ENCODE measurements around the gene IGSF3.

Gene IGSF3

DNA sequence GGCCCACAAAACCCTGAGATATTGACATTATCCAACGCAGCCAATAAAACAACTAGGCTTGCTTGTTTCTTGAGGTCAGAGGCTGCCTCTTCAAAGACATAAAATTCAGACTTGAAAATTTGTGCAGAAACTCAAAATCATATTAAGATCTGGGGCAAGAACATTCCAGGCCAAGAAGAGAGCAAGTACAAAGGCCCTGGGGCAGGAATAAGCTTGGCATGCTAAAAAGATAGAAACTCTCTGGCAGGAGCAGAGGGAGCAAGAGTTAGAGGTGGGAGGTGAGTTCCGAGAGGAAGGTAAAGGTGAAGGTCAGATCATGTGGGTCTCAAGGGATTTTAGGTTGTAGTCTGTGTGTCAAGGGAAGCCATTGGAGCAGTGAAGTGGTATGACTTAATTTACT lies 8.8 kb upstream of the IGSF3 start:
- H3K4me1 ChIP-seq (ENCODE audit: control insufficient read depth, insufficient read depth, low read length, unreplicated experiment): no peaks in the 10 kb centered on the region
- H3K27me3 ChIP-seq (ENCODE audit: insufficient read depth, low read length): peaks cover 59% of the 10 kb centered on the region
- no peak overlapping the region for H2AFZ ChIP-seq (ENCODE audit: low read length, unreplicated experiment)
- H3K79me2 ChIP-seq (ENCODE audit: control insufficient read depth, insufficient read depth, low read length, unreplicated experiment): no peaks in the 10 kb centered on the region
- no peaks in the 10 kb centered on the region for H3K36me3 ChIP-seq (ENCODE audit: insufficient read depth, low read length)
- H3K27ac ChIP-seq (ENCODE audit: low read depth, low read length): no peak overlapping the region
- no peak overlapping the region for H3K4me3 ChIP-seq (ENCODE audit: low read depth, low read length)

GRCh38 chr1:116674751-116675150 lies 7.2 kb upstream of the IGSF3 start:
- H3K36me3 ChIP-seq (ENCODE audit: insufficient read depth, low read length): no peaks in the 10 kb centered on the region
- H2AFZ ChIP-seq (ENCODE audit: low read length, unreplicated experiment): no peak overlapping the region
- H3K27ac ChIP-seq (ENCODE audit: low read depth, low read length): no peak overlapping the region
- no peak overlapping the region for H3K4me3 ChIP-seq (ENCODE audit: low read depth, low read length)
- no peaks in the 10 kb centered on the region for H3K4me1 ChIP-seq (ENCODE audit: control insufficient read depth, insufficient read depth, low read length, unreplicated experiment)
- H3K27me3 ChIP-seq (ENCODE audit: insufficient read depth, low read length): peaks cover 50% of the 10 kb centered on the region
- no peaks in the 10 kb centered on the region for H3K79me2 ChIP-seq (ENCODE audit: control insufficient read depth, insufficient read depth, low read length, unreplicated experiment)

DNA sequence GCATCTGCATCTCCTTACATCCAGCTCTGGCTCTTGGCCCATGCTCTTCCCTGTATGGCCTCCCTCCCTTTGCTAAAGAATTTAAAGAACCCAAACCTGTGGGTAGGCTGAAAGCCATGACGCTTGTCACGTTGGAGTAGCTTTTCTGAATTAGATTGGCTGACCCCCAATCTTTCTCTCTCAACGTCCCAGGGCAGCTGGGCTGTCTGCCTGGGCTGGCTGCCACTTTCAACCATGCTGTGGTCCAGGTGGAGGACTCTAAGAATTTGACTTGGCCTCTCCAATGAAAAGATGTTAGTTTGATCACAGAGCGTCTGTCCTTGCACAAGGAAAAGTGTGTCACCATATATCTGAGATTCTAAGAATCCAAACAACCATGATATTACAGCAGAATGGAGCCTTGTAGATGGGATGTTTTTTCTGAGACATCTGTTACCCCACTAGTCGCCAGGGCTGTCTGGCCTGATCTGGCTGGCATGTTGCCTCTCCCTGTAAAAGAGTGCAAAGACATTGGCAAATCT lies 6.5 kb upstream of the IGSF3 start:
- Histone ChIP-seq H3K4me3 (ENCODE audit: low read depth, low read length) (no peak overlapping the region), H3K27me3 (ENCODE audit: insufficient read depth, low read length) (peaks cover 43% of the 10 kb centered on the region), H3K4me1 (ENCODE audit: control insufficient read depth, insufficient read depth, low read length, unreplicated experiment) (no peaks in the 10 kb centered on the region), H3K36me3 (ENCODE audit: insufficient read depth, low read length) (no peaks in the 10 kb centered on the region), H3K79me2 (ENCODE audit: control insufficient read depth, insufficient read depth, low read length, unreplicated experiment) (no peaks in the 10 kb centered on the region), H2AFZ (ENCODE audit: low read length, unreplicated experiment) (no peak overlapping the region), H3K27ac (ENCODE audit: low read depth, low read length) (no peak overlapping the region)

GRCh38 chr1:116671912-116672311 lies 4.4 kb upstream of the IGSF3 start:
- Histone ChIP-seq H2AFZ (ENCODE audit: low read length, unreplicated experiment) (no peak overlapping the region), H3K27me3 (ENCODE audit: insufficient read depth, low read length) (peaks cover 26% of the 10 kb centered on the region), H3K36me3 (ENCODE audit: insufficient read depth, low read length) (no peaks in the 10 kb centered on the region), H3K27ac (ENCODE audit: low read depth, low read length) (no peak overlapping the region), H3K4me3 (ENCODE audit: low read depth, low read length) (no peak overlapping the region), H3K4me1 (ENCODE audit: control insufficient read depth, insufficient read depth, low read length, unreplicated experiment) (peaks cover 2% of the 10 kb centered on the region), H3K79me2 (ENCODE audit: control insufficient read depth, insufficient read depth, low read length, unreplicated experiment) (no peaks in the 10 kb centered on the region)

- no peak overlapping the region for H3K27ac ChIP-seq (ENCODE audit: low read depth, low read length)
- H3K4me1 ChIP-seq (ENCODE audit: control insufficient read depth, insufficient read depth, low read length, unreplicated experiment): peaks cover 7% of the 10 kb centered on the region
- H2AFZ ChIP-seq (ENCODE audit: low read length, unreplicated experiment): no peak overlapping the region
- H3K4me3 ChIP-seq (ENCODE audit: low read depth, low read length): no peak overlapping the region
- H3K36me3 ChIP-seq (ENCODE audit: insufficient read depth, low read length): no peaks in the 10 kb centered on the region
- no peaks in the 10 kb centered on the region for H3K79me2 ChIP-seq (ENCODE audit: control insufficient read depth, insufficient read depth, low read length, unreplicated experiment)
- H3K27me3 ChIP-seq (ENCODE audit: insufficient read depth, low read length): peaks cover 26% of the 10 kb centered on the region
Measured at GRCh38 chr1:116671072-116671760, 3.7 kb upstream of the IGSF3 start.

DNA sequence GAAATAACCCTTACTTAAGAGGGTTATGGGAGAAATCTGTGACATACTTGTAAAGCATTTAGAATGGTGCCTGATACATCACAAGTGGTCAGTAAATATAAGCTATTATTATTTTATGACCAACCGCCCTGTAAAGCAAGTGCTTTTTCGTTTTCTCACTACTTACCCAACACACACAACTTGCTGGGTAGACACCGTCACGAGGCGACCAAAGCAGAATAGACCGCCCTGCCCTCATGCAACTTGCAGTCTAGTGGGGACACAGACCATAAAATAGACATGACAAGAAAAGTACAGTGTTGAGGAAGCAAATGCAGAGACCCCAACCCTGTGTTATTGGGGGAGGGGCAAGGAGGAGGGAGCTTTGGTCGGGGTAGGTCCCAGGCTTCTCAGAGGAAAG lies 744 bp upstream of the IGSF3 start:
- peaks cover 7% of the 10 kb centered on the region for H3K4me1 ChIP-seq (ENCODE audit: control insufficient read depth, insufficient read depth, low read length, unreplicated experiment)
- H3K36me3 ChIP-seq (ENCODE audit: insufficient read depth, low read length): no peaks in the 10 kb centered on the region
- H3K79me2 ChIP-seq (ENCODE audit: control insufficient read depth, insufficient read depth, low read length, unreplicated experiment): no peaks in the 10 kb centered on the region
- peaks cover 44% of the 10 kb centered on the region for H3K27me3 ChIP-seq (ENCODE audit: insufficient read depth, low read length)
- H3K4me3 ChIP-seq (ENCODE audit: low read depth, low read length): peak overlapping the region; percentile 89; the same call in 1 of the 2 replicates
- no peak overlapping the region for H3K27ac ChIP-seq (ENCODE audit: low read depth, low read length)
- no peak overlapping the region for H2AFZ ChIP-seq (ENCODE audit: low read length, unreplicated experiment)

GRCh38 chr1:116667078-116667574 lies 407 bp downstream of the IGSF3 start:
- Histone ChIP-seq H2AFZ (ENCODE audit: low read length, unreplicated experiment) (peak overlapping the region; percentile 71), H3K27ac (ENCODE audit: low read depth, low read length) (no peak overlapping the region), H3K27me3 (ENCODE audit: insufficient read depth, low read length) (peaks cover 54% of the 10 kb centered on the region), H3K4me1 (ENCODE audit: control insufficient read depth, insufficient read depth, low read length, unreplicated experiment) (peaks cover 7% of the 10 kb centered on the region), H3K79me2 (ENCODE audit: control insufficient read depth, insufficient read depth, low read length, unreplicated experiment) (no peaks in the 10 kb centered on the region), H3K4me3 (ENCODE audit: low read depth, low read length) (peak overlapping the region; percentile 89), H3K36me3 (ENCODE audit: insufficient read depth, low read length) (no peaks in the 10 kb centered on the region)

DNA sequence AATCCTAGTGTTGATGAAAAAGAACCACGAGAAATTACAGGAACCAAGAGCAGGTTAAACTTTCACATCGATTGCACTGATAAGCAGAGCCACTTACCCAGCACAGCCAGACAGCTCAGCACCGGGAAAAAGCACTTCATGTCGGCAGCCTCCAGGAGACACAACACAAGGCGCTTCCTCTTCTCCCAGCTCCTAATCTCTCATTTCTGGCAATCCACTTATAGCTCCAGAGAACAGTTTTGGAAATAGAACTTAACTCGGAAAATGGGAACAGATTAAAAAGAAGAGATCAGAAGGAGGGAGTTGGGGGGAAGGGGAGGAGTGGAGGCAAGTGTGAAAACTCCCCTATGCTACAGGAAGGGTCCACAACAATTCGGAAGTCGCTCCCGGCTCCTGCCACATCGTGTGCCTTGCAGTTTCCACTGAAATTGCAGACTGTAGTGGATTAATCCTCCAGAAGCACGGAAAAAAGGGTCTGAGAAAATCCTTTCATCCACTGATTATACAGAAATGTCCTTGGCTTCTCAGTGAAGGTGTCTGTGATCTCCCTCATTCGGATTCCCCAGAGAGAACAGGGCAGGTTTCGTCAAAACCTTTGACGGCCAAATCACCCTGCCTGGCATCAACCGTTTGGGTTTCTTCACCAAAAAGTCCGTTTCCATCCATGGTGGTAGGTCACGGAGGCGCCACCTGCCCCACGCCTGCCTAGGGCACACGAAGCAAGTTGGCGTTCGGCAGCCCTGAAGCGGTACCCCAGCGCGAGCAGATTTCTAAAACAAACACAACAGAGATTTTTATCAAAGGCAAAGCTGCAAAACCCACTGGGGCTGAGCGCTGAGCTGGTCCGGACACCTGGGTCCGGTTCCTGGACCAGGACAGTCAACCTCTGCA lies 1.1 kb downstream of the IGSF3 start:
- Histone ChIP-seq H3K4me3 (ENCODE audit: low read depth, low read length) (peak overlapping the region; percentile 89), H3K36me3 (ENCODE audit: insufficient read depth, low read length) (no peaks in the 10 kb centered on the region), H3K27ac (ENCODE audit: low read depth, low read length) (no peak overlapping the region), H3K79me2 (ENCODE audit: control insufficient read depth, insufficient read depth, low read length, unreplicated experiment) (no peaks in the 10 kb centered on the region), H2AFZ (ENCODE audit: low read length, unreplicated experiment) (no peak overlapping the region), H3K4me1 (ENCODE audit: control insufficient read depth, insufficient read depth, low read length, unreplicated experiment) (peaks cover 7% of the 10 kb centered on the region), H3K27me3 (ENCODE audit: insufficient read depth, low read length) (peaks cover 54% of the 10 kb centered on the region)

DNA sequence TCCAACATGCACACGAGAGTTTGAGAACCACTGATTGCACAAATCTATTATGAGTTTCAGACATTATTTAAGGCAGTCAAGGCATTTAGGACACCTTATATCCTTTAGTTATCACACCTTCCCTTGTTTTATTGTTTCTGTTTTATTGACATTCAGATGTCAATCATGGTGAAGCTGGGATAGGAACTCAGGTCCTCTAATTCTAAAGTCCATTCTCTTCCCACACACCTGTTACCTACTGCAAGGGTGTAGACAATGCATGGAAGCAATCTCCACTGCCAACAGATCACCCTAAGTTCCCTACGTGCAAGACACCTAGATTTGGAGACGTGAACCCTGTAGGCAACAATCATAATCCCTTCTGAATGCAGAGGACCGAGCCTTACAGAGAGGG lies 2.6 kb downstream of the IGSF3 start:
- Histone ChIP-seq H3K36me3 (ENCODE audit: insufficient read depth, low read length) (no peaks in the 10 kb centered on the region), H3K79me2 (ENCODE audit: control insufficient read depth, insufficient read depth, low read length, unreplicated experiment) (no peaks in the 10 kb centered on the region), H2AFZ (ENCODE audit: low read length, unreplicated experiment) (no peak overlapping the region), H3K27me3 (ENCODE audit: insufficient read depth, low read length) (peaks cover 50% of the 10 kb centered on the region), H3K4me3 (ENCODE audit: low read depth, low read length) (no peak overlapping the region), H3K4me1 (ENCODE audit: control insufficient read depth, insufficient read depth, low read length, unreplicated experiment) (peaks cover 7% of the 10 kb centered on the region), H3K27ac (ENCODE audit: low read depth, low read length) (no peak overlapping the region)

- Histone ChIP-seq H3K4me3 (ENCODE audit: low read depth, low read length) (no peak overlapping the region), H3K27me3 (ENCODE audit: insufficient read depth, low read length) (peaks cover 50% of the 10 kb centered on the region), H3K36me3 (ENCODE audit: insufficient read depth, low read length) (no peaks in the 10 kb centered on the region), H3K27ac (ENCODE audit: low read depth, low read length) (no peak overlapping the region), H3K4me1 (ENCODE audit: control insufficient read depth, insufficient read depth, low read length, unreplicated experiment) (peaks cover 7% of the 10 kb centered on the region), H3K79me2 (ENCODE audit: control insufficient read depth, insufficient read depth, low read length, unreplicated experiment) (no peaks in the 10 kb centered on the region), H2AFZ (ENCODE audit: low read length, unreplicated experiment) (no peak overlapping the region)
Measured at GRCh38 chr1:116664366-116664977, 3.1 kb downstream of the IGSF3 start.

All from ACC112 (cell line).